GM19438 (cell line): ENCODE data around the gene CCDC136.
A peak's percentile ranks its signal among the peaks of the same experiment; 100 is the strongest.

Experiments used
- ATAC-seq: cut with Tn5 transposase; IDR thresholded peaks from one replicate; pipeline ENCODE4 v1.9.1; 2021; ENCODE audit warnings: low read depth; ENCODE audit not compliant: unreplicated experiment

Gene CCDC136

DNA sequence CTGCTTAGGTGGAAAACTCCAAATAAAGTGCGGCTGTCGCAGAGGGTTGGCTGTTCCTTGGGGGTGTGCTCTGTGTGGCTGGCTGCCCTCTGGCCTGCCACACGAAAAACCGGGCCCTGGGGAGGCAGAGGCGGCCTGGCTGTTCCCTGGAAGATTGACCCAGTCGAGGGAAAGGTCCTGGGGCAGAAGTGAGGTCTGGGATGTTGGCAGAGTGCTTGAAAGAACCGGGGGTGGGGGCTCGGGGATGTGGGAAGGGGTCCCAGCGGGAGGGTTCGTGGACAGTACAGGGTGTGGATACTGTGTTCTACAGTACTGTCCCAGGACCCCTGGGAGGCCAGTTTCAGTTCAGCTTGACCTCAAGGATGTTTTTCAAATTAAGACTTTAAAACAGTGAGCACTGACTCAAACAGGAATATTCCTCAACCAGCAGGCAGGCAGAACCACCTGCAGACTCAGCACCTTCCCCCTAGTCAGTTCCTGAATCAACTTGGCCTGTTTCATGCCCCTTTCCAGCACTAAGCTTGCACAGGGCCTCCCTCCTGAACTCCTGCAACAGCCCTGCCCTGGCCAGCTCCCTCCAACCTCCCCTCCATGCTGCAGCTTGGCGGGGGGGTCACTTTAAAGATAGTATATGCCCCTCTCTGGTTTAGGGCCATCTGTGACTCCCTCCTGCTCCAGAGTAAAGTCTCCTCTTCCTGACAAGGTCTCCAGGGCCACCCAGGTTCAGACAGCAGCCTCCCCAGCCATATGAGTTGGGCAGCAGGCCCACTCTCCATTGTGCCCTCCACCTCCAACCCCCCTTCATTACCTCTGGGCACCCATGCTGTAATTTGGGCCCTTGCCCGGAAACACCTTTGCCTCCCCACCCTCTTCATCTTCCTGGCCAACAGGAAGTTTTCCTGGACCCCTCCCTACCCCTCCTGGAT is 67.7 kb downstream of the CCDC136 start:
- no peak for ATAC-seq

GRCh38 chr7:128860158-128861073 is 68.6 kb downstream of the CCDC136 start:
- no peak for ATAC-seq

DNA sequence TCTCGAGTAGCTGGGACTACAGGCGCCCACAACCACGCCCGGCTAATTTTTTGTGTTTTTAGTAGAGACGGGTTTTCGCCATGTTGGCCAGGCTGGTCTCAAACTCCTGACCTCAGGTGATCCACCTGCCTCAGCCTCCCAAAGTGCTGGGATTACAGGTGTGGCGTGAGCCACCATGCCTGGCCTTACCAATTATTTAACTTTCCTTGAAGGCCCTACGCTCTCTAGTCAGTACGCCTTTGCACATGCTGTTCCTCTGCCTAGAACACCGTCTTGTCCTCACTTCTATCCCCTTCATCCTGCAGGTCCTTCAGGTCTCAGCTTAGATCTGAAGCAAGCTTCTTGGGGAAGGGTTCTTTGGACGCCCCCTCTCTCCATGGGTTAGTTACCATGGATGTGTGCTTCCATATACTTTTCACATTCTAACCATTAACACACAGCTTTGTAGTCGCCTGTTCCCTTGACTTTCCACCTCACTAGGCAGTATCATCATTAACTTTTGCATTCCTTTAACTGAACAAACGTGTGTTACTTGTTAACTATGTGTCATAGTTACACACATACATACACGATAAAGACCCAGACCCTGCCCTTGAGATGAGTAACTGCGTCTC is 70.3 kb downstream of the CCDC136 start:
- ATAC-seq = no peak

GRCh38 chr7:128862571-128863432 is 71.0 kb downstream of the CCDC136 start, which contains the start of gene ATP6V1F:
Gene ATP6V1F (plus strand): TSS chr7:128862856. CDS start chr7:128862905, 49 bp downstream.
- ATAC-seq = peak; percentile 81

- peak; percentile 38 for ATAC-seq
Observed at GRCh38 chr7:128863433-128863989, 71.7 kb downstream of the CCDC136 start.

DNA sequence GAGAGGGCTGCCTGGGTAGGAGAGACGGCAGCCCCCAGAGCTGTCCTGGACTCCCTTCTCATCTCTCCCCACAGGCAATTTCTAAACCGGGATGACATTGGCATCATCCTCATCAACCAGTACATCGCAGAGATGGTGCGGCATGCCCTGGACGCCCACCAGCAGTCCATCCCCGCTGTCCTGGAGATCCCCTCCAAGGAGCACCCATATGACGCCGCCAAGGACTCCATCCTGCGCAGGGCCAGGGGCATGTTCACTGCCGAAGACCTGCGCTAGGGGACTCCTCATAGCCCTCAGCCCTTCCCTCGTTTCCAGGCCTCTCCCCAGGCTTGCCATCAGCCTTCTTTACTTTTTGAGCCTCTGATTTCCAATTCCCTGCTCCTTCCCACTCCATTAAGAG is 73.5 kb downstream of the CCDC136 start:
- no peak for ATAC-seq

DNA sequence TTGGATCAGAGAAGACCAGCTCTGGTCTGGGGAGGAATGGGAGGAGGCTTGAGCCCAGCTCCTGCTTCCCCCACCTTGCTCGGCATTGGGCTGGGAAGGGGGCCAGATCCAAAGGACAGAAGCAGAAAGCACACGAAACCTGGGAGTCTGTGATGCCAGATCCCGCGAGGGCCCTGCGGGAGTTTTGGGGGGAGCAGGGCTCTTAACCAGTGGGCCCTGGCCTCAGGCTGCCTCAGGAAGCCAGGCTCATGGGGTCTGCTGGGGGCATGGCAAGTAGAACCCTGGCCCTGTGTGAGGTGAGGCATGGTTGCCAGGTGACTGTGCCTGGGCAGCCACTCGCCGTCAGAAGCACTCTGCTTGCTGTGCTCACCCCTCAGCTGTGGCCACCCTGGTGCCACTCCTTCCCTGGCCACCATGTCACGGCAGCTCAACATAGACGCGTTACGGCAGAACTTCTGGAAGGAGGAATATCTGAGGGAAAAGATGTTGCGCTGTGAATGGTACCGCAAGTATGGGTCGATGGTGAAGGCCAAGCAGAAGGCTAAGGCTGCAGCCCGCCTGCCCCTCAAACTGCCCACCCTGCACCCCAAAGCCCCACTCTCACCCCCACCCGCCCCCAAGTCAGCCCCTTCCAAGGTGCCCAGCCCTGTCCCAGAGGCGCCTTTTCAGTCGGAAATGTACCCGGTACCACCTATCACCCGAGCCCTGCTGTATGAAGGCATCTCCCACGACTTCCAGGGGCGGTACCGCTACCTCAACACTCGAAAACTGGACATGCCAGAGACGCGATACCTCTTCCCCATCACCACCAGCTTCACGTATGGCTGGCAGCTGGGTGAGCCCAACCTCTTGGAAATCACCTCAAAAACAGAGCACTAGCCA is 74.5 kb downstream of the CCDC136 start:
- no peak for ATAC-seq

DNA sequence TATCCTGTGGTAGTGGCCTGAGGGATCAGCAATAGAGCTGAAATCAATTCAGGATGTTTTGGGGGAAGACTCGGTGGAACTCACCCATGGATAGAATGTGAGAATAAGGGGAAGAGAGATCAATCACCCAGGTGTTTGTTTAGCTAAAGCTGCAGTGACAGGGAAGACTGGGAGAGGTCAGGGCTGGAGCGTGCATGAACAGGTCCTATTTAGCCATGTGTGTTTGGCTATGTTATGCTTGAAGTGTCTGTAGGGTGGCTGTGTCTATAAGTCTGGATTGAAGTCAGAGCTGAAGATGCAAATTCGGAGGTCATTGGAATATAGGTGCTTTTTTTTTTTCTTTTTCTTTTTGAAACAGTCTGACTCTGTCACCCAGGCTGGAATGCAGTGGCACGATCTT is 75.5 kb downstream of the CCDC136 start:
- no peak for ATAC-seq

GRCh38 chr7:128867842-128868623 is 76.3 kb downstream of the CCDC136 start:
- no peak for ATAC-seq

GRCh38 chr7:128868624-128869137 is 76.9 kb downstream of the CCDC136 start:
- ATAC-seq = no peak

DNA sequence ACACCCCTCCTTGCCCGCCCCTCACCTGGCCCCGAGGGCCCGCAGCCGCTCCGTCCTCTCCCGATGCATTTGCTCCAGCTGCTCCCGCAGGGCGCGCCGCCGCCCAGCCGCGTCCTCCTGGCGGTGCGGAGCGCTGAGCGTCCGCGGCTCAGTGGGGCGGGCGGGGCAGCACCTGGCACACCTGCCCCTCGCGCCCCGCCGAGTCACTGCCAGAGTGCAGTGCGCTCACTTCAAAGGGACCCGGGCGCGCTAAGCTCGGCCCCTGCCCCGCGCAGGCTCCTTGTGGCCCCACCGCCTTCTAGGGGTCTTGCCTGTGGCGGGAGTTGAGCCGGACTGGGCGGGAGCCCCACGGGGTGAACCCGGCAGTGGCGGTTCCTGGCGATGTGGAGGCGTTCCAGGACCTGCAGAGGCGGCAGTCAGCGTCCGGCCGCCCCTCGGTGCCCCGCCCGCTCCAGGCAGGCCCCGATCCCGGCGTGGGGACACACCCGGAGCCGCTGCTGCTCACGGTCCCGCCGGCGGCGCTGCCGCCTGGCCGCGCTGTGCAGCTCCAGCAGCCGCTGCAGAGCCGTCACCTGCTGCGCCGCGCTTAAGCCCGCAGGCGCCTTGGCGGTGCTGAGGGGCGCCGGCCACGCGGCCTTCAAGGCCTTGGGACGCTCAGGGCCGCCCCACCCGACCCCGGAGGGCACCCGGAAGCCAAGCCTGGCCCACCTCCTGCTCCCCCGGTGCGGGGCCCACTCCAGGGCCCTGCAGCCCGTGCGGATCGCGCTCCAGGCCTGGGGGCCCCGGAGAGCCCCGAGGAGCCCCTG is 77.6 kb downstream of the CCDC136 start:
- ATAC-seq = peak; percentile 71

DNA sequence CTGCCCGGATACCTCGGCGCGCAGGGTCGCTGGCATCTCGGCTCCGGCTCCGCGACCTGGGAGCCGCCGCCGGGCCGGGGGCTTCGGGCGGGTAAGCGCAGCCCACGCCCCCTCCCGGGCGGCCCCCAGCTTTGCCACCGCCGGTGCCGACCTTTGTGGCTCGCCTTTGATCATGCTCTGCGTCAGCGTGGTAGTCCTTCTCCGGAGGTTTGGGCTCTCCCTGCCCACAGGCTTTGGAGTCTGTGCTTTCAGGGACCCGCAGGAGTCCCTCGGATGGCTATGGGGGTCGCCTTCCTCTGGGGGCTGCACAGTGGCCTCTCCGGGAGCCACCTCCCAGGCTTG is 78.1 kb downstream of the CCDC136 start:
- ATAC-seq = no peak

- no peak for ATAC-seq
Observed at GRCh38 chr7:128871050-128871449, 79.3 kb downstream of the CCDC136 start.
